Measurements from ENCODE around the gene SPOCK1. TPM values are rescaled to one million over a fixed set of nuclear protein-coding genes. Genes with fewer than 3 reads are reported as not detected.

SPOCK1 gene
- total RNA-seq, 4 donors from 2014 or later = 1.1 to 6.4 (median 4.2) TPM; not detected in 1

DNA sequence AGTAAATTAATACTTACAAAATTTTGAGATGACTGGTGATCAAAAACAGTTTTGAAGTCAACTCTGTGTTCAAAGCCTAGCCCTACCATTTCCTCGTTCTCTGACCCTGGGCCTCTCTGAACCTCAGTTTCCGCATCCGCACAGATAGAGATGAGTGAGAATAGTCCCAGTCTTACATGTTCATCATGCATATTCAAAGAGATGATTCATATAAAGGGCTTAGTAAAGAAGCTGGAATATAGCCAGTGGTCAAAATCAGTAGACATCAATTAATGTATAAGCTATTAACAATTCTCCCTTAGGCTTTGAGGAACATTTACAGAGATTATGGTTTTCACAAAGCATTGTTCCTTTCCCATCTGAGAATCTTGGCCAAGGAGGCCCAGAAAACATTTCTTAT, 250.6 kb downstream of the SPOCK1 start:
- Histone ChIP-seq H3K4me3 (no peak overlapping the region), H3K27ac (no peak overlapping the region), H3K9me3 (no peaks in the 10 kb centered on the region), H3K4me1 (no peaks in the 10 kb centered on the region), H3K36me3 (no peaks in the 10 kb centered on the region), H3K27me3 (no peaks in the 10 kb centered on the region)
- no peak for TF ChIP-seq POLR2A (IDR thresholded peaks at IDR 0.05)
- TF ChIP-seq, protein P1, sequence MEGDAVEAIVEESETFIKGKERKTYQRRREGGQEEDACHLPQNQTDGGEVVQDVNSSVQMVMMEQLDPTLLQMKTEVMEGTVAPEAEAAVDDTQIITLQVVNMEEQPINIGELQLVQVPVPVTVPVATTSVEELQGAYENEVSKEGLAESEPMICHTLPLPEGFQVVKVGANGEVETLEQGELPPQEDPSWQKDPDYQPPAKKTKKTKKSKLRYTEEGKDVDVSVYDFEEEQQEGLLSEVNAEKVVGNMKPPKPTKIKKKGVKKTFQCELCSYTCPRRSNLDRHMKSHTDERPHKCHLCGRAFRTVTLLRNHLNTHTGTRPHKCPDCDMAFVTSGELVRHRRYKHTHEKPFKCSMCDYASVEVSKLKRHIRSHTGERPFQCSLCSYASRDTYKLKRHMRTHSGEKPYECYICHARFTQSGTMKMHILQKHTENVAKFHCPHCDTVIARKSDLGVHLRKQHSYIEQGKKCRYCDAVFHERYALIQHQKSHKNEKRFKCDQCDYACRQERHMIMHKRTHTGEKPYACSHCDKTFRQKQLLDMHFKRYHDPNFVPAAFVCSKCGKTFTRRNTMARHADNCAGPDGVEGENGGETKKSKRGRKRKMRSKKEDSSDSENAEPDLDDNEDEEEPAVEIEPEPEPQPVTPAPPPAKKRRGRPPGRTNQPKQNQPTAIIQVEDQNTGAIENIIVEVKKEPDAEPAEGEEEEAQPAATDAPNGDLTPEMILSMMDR (IDR thresholded peaks at IDR 0.05) = no peak
- no peak for DNase-seq

DNA sequence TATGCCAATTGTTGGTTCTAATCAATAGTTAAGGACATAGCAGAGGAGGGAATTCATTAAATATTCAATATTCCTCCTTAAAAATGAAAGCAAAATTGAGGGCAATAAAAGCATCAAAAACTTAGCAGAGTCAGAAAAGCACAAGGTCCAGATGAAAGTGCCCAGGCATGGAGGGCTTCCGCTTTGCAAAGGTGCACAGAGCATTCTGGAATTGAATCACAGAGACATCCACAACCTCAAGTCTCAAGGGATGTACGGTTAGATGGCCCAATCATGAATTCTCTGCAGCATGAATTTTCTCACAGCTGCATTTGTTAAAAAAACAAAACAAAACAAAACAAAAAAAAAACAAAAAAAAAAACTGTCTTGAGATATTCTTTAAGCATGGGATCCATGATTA, 253.7 kb downstream of the SPOCK1 start:
- Histone ChIP-seq H3K9me3 (no peaks in the 10 kb centered on the region), H3K27me3 (no peaks in the 10 kb centered on the region), H3K27ac (no peak overlapping the region), H3K36me3 (no peaks in the 10 kb centered on the region), H3K4me1 (no peaks in the 10 kb centered on the region), H3K4me3 (no peak overlapping the region)
- TF ChIP-seq, protein P1 (IDR thresholded peaks at IDR 0.05) = no peak
- no peak for TF ChIP-seq POLR2A (IDR thresholded peaks at IDR 0.05)
- no peak for DNase-seq

DNA sequence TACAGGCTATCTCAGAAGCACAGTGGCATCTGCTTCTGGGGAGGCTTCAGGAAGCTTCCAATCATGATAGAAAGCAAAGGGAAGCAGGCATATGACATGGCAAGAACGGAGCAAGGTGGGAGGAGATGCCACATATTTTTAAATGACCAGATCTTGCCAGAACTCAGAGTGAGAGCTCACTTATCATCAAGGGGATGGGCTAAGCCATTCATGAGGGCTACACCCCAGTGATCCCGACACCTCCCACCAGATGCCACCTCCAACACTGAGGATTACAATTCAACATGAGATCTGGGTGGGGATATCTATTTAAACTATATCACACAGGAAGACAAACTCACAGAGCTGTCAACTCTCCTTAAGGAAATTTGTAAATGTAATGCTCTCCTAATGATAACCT, 258.8 kb downstream of the SPOCK1 start:
- H3K4me3 ChIP-seq = no peak overlapping the region
- no peaks in the 10 kb centered on the region for H3K36me3 ChIP-seq
- no peak for DNase-seq

DNA sequence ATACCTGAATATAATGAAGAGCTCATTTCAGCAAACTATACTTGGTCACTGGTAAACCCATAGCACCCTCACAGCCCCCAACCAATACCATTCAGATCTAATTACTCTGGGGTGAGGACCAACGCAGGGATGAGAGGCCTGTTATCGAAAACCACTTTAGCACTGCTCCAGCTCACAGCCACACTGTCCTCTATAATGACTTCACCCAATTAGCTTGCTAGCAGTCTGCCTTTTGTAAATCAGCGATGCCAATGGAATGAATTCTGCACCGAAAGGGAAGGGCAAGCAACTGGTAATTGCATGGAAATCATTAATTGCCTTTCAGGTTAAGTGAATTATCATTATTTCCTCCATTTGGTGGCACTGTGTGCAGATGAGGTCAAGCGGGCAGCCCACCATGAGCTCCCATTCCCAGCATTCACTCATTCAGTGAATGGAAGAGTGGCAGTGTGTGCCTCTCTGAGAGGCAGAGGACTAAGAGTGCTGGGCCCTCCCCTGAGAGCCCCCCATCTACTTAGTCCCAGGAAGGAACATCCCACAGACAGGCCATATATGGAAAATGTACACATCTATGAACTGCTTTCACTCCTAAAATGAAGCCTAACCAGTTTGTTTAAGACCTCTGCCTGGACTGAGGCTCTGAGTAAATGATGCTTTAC, 262.1 kb downstream of the SPOCK1 start:
- DNase-seq = no peak
- H3K4me1 ChIP-seq = no peaks in the 10 kb centered on the region
- H3K27me3 ChIP-seq = no peaks in the 10 kb centered on the region
- no peak overlapping the region for H3K4me3 ChIP-seq
- H3K9me3 ChIP-seq = no peaks in the 10 kb centered on the region
- no peak overlapping the region for H3K27ac ChIP-seq
- TF ChIP-seq POLR2A (IDR thresholded peaks at IDR 0.05) = no peak
- TF ChIP-seq, protein P1 (IDR thresholded peaks at IDR 0.05) = no peak
- H3K36me3 ChIP-seq = no peaks in the 10 kb centered on the region

More for the DNA sequence above, 258.8 kb downstream of the SPOCK1 start:
- Histone ChIP-seq H3K4me1 (no peaks in the 10 kb centered on the region), H3K9me3 (no peaks in the 10 kb centered on the region), H3K27ac (no peak overlapping the region), H3K27me3 (no peaks in the 10 kb centered on the region)
- no peak for TF ChIP-seq POLR2A (IDR thresholded peaks at IDR 0.05)

DNA sequence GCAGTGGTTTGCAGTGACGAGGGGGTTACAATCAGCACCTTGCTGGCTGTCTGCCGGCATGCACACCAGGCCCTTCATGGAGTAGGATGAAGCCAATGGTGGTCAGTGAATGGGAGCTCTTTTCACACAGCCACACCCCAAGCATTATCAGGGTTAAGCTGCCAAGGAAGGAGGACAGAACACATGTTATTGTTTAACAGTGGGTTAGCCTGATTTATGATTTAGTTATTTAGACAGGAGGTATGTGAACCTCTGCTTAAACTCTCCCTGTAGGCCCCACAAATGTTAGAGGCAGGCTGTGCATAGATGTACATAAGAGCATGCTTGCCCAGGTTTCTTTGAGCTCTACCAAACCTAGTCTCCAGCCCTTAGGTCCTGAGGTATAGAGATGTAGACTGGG, 262.9 kb downstream of the SPOCK1 start:
- Histone ChIP-seq H3K4me3 (no peak overlapping the region), H3K9me3 (no peaks in the 10 kb centered on the region), H3K27me3 (no peaks in the 10 kb centered on the region), H3K4me1 (no peaks in the 10 kb centered on the region), H3K27ac (no peak overlapping the region), H3K36me3 (no peaks in the 10 kb centered on the region)
- TF ChIP-seq, protein P1 (IDR thresholded peaks at IDR 0.05) = no peak
- no peak for TF ChIP-seq POLR2A (IDR thresholded peaks at IDR 0.05)
- DNase-seq = no peak

DNA sequence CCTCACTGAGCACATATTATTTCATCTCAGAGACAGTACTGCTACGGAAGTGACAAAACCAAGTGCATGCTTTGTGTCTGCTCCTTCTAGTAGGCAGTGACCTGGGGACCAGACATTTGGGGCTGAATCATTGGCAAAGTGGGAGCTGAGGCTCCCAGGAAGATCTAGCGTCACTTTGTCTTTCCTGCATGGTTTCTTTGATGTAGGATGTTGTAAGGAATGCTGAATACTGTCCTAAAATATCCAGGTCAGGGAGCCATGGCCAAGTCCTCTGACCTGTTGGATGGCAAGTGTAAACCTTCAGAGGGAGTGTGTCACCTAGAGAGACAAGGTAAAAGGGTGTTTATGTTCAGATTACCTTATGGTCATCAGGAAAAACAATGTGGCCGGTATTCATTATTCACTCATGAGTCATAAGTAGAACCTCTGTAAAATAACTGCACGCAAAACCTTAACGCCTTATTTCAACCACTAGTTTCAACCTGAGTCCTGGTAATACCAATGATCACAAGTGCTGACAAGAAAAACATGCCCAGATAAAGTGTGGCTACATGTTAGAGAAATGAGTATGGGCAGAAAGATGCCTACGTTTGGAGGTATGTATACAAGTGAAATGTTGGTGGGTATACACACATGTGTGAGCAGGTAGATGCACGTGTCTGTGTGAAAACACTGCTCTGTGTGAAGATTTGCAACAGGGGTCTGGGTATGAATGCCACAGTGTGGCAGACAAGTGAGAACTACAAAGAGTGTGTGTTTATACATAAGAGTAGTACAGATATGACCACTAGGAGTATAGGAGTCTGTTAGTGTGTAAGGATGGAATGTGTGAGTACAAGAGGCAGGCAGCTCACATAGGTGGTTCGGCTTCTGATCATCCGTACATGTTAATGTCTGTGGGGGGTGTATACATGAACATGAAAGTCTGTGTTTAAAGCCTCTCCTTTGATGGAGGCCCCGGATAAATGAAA, 263.9 kb downstream of the SPOCK1 start:
- Histone ChIP-seq H3K9me3 (no peaks in the 10 kb centered on the region), H3K4me1 (no peaks in the 10 kb centered on the region), H3K4me3 (no peak overlapping the region), H3K27me3 (no peaks in the 10 kb centered on the region), H3K27ac (no peak overlapping the region), H3K36me3 (no peaks in the 10 kb centered on the region)
- TF ChIP-seq, protein P1 (IDR thresholded peaks at IDR 0.05) = no peak
- DNase-seq = no peak

Data from Peyer's patch (tissue), 4 donors.